ENCODE measurements around the gene SPRED1. TPM values are rescaled to one million over a fixed set of nuclear protein-coding genes. Genes with fewer than 3 reads are reported as not detected.

The SPRED1 gene
- total RNA-seq (2012; rRNA removed) (17.9 and 38.3 TPM in 2 replicates), polyA plus RNA-seq (2012; rRNA removed) (4.8 and 6.6 TPM in 2 replicates), Bru-seq, nascent RNA (percentile 96 among the genes with signal in this experiment), BruChase-seq, experiment 1, labeled RNA remaining after a 6-hour chase (percentile 78 among the genes with signal in this experiment), BruChase-seq, experiment 2, labeled RNA remaining after a 2-hour chase (percentile 90 among the genes with signal in this experiment)
- polyA plus RNA-seq (2012; cell fraction: cytosol; rRNA removed) = 2.4 and 2.7 TPM in 2 replicates
- polyA plus RNA-seq (2012; cell fraction: nucleus; rRNA removed; ENCODE audit: low replicate concordance) = 2.4 and 6.4 TPM in 2 replicates
- long read RNA-seq, full-length matches to known transcripts = 47 of 56 reads
- long read RNA-seq, partial matches to known transcripts = 6 of 56 reads
- long read RNA-seq, other reads (novel, unspliced or antisense) = 3 of 56 reads

DNA sequence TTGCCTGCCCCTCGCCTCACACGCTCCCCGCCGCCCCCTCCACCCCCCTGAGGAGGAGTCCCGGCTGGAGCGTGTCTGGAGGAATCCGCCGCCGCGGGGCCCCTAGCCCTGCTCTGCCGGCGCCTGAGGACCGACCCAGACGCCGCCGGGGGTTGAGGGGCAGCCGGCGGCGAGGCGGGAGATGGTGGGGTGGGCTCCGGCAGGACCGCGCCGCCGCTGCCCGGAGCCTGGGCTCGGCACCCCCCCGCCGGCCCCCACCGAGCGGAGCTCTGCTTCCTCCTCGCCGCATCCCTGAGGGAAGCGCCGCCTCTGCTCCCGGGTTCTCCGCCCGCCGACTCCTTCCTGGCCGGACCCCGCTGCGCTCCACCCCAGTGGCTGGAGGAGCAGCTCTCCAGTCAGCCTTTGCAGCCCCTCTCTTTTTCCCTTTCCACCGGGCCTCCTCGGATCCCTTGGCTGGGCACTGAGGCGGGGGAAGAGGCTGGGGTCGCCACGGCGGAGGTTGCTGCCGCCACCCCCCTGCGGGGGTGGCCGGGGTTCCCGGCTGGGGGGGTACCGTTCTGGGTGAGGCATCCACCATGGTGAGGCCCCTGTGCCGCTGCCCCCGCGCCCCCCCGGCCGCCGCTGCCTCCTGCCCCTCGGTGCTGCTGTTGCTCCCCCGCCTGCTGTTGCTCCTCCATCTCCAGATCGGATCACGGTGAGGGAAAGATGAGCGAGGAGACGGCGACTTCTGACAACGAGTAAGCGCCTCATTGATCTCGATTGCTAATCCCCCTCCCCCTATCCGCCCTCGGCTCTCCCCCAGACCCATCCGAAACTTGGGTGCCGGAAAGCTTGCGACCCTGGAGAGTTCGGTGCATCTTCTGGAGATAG is at the start of gene SPRED1:
TSS of gene SPRED1 (plus strand) at position 356 of the 870 bp plus-strand sequence. CDS start at position 706, 350 bp downstream.
- H4K91ac ChIP-seq (ENCODE audit: insufficient read depth, low read depth, low read length) = peak within 1 kb of the TSS; percentile 91
- peaks cover 9% of the 10 kb centered on the region for H3K4me1 ChIP-seq (ENCODE audit: control insufficient read depth, insufficient read depth, low read length)
- peak within 1 kb of the TSS; percentile 95 for H3K4me3 ChIP-seq (ENCODE audit: insufficient read depth, low read depth, low read length)
- peak within 1 kb of the TSS; percentile 92 for H3K56ac ChIP-seq (ENCODE audit: extremely low read depth, insufficient read depth, low read length)
- TF ChIP-seq MAZ (IDR thresholded peaks at IDR 0.05; ENCODE audit: borderline replicate concordance, low read depth, low read length) (peak; percentile 97), SMC3 (IDR thresholded peaks at IDR 0.05; ENCODE audit: low read depth, low read length) (no peak)
- H3K9ac ChIP-seq (ENCODE audit: low read depth, low read length) = peak within 1 kb of the TSS; percentile 99
- intact Hi-C loops (cut with micrococcal nuclease) = loop anchor here (1.0 to 5.0 kb wide), 5 partner anchors 102 to 249 kb away; no protein-coding TSS in a partner anchor
- H2BK15ac ChIP-seq (ENCODE audit: low read depth, low read length) = peak within 1 kb of the TSS; percentile 69; the same call in 2 of the 3 replicates
- DNase-seq (peak; percentile 48), ATAC-seq (ENCODE audit: low read depth) (peak; percentile 50)
- peak within 1 kb of the TSS; percentile 93 for H2AK9ac ChIP-seq (replicated peaks; ENCODE audit: low read depth, low read length, poor library complexity)
- peak within 1 kb of the TSS; percentile 92 for H3K14ac ChIP-seq (replicated peaks; ENCODE audit: low read depth, low read length)
- ChIA-PET CTCF (interaction anchor here (0.6 to 2.2 kb wide), 5 partner anchors 104 to 249 kb away, joined by 3 to 6 read pairs (median 4); no protein-coding TSS in a partner anchor), POLR2A (ENCODE audit: unreplicated experiment) (interaction anchor here (0.6 to 1.9 kb wide), 6 partner anchors 101 to 246 kb away, joined by 3 to 12 read pairs (median 4); no protein-coding TSS in a partner anchor)
- H3K79me1 ChIP-seq (ENCODE audit: low read depth in 1 of 2, low read length in 2 of 2) = peaks cover 0 to 13% of the 10 kb centered on the region in 2 experiments; a peak in 2 of 4 replicates
- peak within 1 kb of the TSS; percentile 97 for H2BK5ac ChIP-seq (ENCODE audit: low read depth, low read length, poor library complexity, severe bottlenecking)
- H2AK5ac ChIP-seq (ENCODE audit: low read depth, low read length) = peak within 1 kb of the TSS; percentile 80
- peak within 1 kb of the TSS; percentile 98 for H2AFZ ChIP-seq (replicated peaks; ENCODE audit: low read length, poor library complexity)
- peak within 1 kb of the TSS; percentile 89 for H3K4me2 ChIP-seq (ENCODE audit: low read depth, low read length)
- H4K8ac ChIP-seq (ENCODE audit: low read depth in 2 of 2, low read length in 2 of 2) = peak within 1 kb of the TSS; percentile 81 to 83
- H3K9me1 ChIP-seq (ENCODE audit: insufficient read depth, low read length) = peaks cover 7% of the 10 kb centered on the region; the same call in 1 of the 2 replicates
- no TSS peak for BruUV-seq (replicated peaks)
- H3K23ac ChIP-seq (ENCODE audit: low read depth, low read length) = peak within 1 kb of the TSS; percentile 91
- peak within 1 kb of the TSS; percentile 98 for H3K27ac ChIP-seq (ENCODE audit: insufficient read depth, low read length)
- dilution Hi-C loops (cut with HindIII; ENCODE audit: low sequenced_read_pairs, unreplicated experiment) = no loop called here
- WGBS, 2 experiments (ENCODE audit: extremely low coverage in 2 of 2, insufficient read length in 1 of 2) = 0% methylated on average over 9 of the region's 75 CpGs; no CpG with 5 or more reads in 1 of the 2 experiments
- H3K9me3 ChIP-seq (ENCODE audit: control insufficient read depth, insufficient read depth, low read length) = no peaks in the 10 kb centered on the region
- in situ Hi-C loops (cut with MboI; ENCODE audit: low sequenced_read_pairs) = loop anchor here (10.0 kb wide), 1 partner anchor 92 kb away; no protein-coding TSS in a partner anchor
- H4K20me1 ChIP-seq (ENCODE audit: insufficient read depth, low read length) = peaks cover 38% of the 10 kb centered on the region
- no peaks in the 10 kb centered on the region for H3K36me3 ChIP-seq (ENCODE audit: control insufficient read depth, insufficient read depth, low read length)
- no peaks in the 10 kb centered on the region for H3K27me3 ChIP-seq (ENCODE audit: control insufficient read depth, insufficient read depth, low read length)
- H3K18ac ChIP-seq (ENCODE audit: low read depth, low read length) = peak within 1 kb of the TSS; percentile 80
- peak within 1 kb of the TSS; percentile 45; the same call in 1 of the 2 replicates for H2BK20ac ChIP-seq (ENCODE audit: low read depth, low read length)
- H4K5ac ChIP-seq (ENCODE audit: low read depth, low read length) = peak within 1 kb of the TSS; percentile 73
- H2BK120ac ChIP-seq (ENCODE audit: low read depth, low read length) = peak within 1 kb of the TSS; percentile 91
- H3K4ac ChIP-seq (ENCODE audit: low read depth, low read length) = peak within 1 kb of the TSS; percentile 92
